CD4-positive, alpha-beta T cell treated with Interleukin-4 for 1 hour (primary cell): Measurements from ENCODE around the gene PTPRG.
A peak's percentile ranks its signal among the peaks of the same experiment; 100 is the strongest.

Source experiments
- DNase-seq, 2 donors: peaks; one replicate each; pipeline ENCODE4 v3.0.0-alpha.2; 2020 to 2022

The PTPRG gene

DNA sequence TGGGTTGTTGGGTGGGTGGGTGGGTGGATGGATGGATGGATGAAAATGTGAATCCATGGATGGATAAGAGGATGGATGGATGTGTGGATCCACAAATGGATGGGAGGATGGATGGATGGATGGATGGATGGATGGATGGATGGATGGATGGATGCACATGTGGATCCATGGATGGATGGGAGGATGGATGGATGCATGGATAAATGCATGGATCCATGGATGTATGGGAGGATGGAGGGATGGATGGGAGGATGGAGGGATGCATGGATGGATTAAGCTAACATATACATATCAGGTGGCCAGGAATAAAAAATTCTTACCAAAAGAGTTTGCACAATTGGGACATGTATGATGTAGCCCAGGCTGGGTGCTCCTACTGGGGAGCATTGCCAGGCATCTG lies 616.7 kb downstream of the PTPRG start:
- no peak for DNase-seq

DNA sequence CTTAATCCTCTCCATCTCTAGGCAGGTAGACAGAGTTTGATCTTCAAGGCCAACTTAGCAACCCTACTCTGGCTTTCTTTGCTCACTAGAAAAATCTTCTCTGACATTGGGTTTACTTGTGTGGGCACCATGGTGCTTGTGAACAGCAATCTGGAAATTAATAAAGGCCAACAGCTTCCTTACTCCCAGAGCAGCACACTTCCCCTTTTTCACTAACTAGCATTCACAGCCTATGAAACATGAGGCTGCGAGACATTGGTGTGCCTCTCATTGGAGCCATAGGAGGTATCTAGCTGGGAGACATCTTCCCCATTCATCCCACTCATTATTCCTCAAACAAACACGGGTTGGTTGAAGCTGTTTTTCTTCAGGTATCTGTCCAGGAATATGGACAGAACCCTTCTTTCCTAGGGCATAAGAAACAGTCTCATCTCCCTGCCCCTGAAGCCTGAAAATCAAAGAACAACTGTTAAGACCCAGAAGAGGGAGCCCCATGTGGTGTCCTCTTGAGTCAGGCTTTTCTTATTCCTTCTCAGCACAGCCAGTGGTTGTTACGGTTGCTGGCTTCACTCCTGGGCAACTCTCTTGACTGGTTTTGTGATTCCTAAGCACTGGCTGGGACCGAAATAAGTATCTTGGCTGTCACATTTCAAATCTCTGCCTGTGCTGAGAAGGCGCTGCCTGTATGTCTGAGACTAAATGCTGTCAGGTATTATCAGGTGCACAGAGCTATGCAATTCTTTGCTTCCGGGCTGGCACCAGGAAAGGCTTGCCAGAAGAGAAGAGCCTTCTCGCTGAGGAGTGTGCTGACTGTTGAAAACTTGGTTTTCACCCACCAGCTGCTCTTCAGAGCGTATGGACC lies 617.6 kb downstream of the PTPRG start:
- no peak for DNase-seq

DNA sequence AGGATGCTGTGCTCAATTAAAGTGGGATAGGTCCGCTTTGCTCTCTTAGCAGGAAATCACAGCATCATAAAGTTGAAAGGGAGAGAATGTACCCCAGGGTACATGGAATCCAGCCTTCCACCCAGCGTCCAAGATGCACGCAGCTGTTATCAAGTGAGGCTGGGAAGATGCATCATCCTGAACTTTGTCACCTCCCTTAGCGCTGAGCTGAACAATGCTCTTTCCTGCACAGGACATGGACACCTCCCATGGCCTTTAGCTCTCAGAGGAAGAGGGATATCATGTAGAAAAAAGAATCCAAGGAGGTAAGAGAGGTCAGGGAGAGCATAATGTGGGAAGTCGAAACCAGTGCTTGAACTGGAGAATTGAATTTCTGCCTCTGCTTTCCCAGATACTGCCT lies 619.1 kb downstream of the PTPRG start:
- DNase-seq = no peak

DNA sequence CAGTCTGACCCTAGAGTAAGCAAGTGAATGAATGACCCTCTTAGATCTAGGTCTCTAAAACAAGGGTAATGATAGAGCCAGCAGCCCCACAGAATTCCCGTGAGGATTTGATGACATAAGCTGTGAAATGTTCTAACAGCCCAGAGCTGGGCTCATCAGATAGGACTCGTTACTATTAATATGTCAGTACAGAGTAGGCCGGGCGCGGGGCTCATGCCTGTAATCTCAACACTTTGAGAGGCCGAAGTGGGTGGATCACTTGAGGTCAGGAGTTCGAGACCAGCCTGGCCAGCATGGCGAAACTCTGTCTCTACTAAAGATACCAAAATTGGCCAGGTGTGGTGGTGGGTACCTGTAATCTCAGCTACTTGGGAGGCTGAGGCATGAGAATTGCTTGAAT lies 621.7 kb downstream of the PTPRG start:
- DNase-seq = no peak

DNA sequence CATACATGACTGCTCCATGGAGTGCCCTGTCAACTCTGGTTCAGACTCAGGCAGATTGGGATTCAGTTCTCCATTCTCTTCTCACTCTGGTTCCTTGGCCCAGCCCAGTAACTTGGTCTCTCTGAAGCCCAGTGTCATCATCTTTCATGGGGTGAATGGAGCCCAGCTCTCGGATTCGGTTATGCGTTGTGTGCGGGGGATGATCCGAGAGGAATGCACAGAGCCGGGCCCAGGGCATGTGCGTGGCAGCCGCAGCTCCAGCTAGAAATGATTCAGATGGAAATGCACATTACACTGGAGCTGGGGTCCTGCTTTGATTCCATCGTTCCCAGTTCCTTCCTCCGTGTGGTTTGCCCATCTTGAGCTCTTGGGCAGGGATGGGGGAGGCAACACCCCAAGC lies 622.6 kb downstream of the PTPRG start:
- DNase-seq = no peak

DNA sequence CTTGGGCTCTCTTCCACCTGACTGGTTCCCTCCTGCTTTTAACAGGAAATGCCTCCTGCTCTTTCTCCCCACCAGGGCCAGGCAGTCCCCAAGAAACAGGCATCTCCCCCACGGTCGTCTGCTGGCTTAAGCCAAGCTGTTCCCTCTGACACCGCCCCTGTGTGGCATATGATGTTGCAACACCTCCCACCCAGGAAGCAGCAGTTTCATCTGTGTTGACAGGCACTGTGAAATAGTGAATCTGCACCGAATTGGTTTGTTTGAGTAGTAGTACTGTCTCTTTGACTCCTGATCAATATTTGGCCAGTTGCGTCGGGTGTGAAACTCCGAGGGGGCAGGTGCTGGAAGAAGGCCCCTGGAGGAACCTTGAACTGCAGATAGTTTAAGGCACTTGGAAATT lies 623.2 kb downstream of the PTPRG start:
- no peak for DNase-seq

DNA sequence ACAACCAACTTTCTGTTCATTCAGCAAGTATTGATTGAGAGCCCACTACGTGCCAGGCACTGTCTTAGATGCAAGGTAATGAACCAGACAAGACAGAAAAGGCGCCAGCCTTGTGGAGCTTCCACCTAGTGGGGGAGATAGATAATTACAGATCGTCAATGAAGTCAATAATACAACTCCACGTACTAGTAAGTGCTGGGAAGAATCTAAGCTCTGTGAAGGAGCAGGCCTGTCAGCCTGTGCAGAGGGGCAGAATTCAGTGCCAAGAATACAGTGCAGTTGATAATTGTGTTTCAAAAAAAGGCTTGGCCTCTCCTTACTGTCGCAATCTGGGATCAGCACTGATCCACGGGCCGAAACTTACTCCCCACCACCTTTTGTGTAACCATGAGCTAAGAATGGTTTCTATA lies 625.7 kb downstream of the PTPRG start:
- no peak for DNase-seq

DNA sequence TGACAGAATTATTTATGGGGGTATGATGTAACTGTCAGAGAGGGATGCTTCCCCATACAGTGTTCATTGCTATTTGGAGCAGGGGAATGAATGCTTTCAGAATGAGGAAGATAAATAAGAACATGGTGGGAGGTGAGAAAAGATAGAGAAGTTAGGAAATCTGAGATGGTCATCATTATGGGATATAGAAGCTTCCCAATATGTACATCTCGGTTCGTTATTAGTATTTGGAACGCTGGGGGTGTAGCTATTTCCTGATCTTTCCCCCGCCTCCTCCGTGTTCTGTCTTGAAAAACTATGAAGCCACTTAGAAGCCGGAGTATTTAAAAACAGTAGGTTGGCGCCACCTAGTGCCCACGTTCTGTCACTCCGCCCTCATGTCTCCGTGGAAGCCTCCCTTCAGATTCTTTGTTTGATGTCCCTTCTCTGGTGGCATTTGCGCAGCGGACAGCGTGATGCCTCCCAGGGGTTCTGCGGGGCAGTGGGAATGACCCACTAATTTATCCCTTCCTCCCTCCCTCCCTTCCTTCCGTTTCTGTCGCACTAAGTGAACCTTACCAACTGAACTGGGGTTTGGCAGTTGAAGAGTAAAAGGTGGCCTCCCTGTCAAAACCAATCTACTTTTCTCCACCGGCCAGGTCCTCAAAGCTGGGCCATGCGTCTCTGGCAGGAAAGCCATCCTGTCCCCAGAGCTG lies 627.5 kb downstream of the PTPRG start:
- DNase-seq = peak; percentile 55 to 58

DNA sequence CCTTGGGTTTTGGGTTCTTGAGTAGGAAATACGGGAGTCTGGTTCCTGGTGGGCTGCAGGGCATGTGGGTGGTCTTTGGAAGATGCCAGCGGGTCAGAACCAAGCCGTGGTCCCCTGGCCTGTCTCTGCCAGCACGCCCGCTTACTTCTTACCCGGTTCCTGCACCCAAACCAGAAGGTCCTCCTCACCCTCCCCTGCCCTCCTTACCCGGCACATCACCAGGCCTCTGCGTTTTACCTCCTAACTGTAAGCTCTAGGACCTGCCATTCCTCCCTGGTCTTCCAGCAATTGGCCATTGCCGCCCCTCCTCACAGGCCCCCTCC lies 628.0 kb downstream of the PTPRG start:
- DNase-seq = no peak

DNA sequence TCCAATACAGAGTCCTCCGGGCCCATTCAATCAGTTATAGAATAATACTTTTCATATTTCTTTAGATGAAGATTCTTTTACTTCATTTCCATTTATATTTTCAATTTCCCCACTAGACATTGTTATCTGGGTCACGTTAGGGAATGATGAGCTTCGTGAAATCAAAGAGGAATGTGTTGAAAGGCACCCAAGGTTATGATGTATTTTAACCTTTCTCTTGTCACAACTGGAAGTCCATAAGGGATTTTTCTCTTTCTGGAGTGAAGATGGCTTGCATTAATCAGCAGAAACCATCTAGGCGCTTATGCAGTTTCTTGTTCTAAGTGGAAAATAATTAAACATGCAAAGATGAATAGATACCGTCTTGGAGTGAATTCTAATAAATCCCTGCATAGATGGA lies 631.5 kb downstream of the PTPRG start:
- DNase-seq = no peak

DNA sequence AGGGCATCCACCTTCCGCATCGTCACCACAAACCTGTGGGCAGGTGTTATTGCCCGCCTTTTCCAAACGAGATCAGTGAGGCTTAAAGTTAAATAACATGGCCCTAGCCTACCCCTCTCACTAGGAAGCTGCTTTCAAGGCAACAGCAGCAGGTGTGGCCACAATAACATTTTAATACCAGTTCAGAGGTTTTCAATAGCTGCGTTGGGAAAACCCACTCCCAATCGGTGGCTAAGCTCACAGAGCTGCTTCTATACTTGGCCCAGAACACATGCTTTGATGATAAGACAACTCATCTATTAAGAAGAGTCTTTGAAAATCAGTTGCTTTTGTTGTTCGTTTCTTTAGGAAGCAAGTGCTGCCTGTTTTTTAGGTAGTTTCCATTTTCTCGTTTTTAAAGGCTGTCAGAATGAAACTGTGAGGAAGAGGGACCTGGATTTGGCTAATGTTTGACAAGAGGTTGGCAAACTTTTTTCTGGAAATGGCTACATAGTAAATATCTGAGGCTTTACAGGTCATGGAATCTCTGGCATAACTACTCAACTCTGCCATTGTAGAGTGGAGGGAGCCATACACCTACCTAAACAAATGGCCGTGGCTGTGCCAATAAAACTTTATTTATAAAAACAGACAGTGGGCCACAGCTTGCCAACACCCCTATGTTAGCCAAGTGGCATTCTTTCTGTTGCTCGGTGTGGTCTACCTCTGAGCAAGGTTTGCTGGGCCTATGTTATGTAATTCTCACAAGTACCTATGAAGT lies 632.4 kb downstream of the PTPRG start:
- no peak for DNase-seq

DNA sequence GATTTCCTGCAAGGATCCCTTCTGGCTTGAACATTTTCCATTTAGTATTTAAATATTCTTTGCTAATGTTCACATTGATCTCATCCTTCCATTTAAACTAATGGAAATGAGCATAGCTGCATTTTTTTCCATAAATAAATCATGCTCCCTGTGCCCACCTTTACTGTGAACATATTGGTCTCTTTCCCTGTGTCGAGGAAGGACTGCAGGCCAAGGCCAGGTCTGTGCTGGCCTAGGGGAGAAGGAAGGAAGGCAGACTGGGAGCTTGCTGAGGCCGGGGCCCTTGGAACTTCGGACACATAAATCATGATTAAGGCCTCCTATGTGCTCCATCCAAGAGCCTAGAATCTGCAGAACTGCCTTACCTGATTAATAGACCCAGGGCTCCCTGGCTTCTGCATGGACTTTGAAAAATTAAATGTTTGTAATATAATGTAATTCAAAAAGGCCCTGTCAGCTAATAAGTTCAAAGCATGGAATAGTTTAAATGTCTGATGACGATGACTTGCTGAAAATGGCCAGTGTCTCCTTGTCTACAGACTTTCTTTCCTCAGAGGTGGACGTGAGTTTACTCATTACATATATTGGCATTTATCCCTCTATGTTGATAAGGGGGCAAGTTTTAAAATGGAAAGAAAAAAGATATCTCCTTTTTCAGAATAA lies 636.1 kb downstream of the PTPRG start:
- DNase-seq = no peak

DNA sequence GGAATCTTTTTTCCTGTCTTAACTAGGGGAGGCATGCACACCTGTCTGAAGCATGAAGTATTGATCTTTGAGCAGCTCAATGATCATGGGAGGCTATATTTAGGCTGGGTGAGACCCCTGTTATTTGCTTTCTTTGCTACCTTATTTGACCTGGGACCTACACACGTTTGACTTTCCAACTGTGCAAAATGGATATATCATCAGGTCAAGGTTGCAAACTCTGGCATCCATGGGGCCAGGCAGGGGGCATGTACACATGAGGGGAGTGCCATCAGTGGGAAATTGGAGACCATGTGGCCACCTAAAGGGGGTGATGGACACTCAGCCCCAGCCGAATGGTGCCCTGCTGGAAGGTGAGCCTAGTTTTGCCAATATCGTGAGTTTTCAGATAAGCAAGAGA lies 637.8 kb downstream of the PTPRG start:
- no peak for DNase-seq

DNA sequence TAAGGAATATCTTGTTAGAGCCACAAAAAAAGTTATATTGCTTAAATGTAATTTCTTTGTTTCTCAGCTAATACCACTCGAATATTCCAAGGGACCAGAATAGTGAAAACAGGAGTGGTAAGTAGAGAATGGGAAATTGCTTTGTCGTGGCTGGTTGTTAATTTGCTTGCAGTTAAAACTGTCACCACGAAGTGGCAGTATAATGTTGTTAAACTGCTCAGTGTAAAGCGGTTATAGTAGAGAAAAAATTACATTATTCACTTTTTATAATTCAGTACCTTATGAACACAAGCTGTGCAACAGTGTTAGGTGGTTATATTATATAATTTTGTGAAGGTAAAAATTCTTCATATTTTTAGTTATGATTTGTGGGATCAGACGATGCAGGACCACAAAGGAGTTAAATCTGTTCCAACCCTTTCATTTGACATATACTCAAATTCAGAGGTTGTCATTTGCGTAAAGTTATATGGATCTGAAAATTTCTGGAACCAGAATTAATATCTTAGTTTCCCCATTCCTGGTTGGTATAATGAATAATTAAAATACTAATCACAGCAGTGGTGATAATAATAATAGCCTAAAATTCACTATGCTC lies 640.2 kb downstream of the PTPRG start:
- DNase-seq = peak in 1 of 2 donors; percentile 15

DNA sequence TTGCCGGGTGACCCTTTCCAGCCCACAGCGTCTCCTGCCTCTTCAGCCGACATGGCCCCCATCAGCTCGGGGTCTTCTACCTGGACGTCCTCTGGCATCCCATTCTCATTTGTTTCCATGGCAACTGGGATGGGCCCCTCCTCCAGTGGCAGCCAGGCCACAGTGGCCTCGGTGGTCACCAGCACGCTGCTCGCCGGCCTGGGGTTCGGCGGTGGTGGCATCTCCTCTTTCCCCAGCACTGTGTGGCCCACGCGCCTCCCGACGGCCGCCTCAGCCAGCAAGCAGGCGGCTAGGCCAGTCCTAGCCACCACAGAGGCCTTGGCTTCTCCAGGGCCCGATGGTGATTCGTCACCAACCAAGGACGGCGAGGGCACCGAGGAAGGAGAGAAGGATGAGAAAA lies 641.8 kb downstream of the PTPRG start:
- DNase-seq = no peak

DNA sequence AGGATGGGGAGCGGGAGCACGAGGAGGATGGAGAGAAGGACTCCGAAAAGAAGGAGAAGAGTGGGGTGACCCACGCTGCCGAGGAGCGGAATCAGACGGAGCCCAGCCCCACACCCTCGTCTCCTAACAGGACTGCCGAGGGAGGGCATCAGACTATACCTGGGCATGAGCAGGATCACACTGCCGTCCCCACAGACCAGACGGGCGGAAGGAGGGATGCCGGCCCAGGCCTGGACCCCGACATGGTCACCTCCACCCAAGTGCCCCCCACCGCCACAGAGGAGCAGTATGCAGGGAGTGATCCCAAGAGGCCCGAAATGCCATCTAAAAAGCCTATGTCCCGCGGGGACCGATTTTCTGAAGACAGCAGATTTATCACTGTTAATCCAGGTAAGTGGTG lies 642.2 kb downstream of the PTPRG start:
- DNase-seq = no peak

DNA sequence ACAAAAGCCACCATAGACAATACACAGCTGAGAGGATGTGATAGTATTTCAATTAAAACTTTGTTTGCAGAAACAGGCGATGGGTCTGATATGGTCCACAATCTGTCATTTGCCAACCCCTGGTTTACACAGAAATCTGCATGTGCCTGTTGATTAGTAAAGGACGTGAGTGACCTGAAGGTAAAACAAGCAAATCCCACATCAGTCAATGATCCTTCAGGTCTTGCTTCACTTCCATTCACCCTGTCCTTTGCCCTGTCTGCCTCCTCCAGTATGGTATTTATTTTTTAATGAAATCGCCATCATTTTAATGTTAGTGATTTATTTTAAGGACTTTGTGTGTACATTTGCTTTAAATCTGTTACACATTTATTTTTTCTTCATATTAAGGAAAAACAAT lies 645.8 kb downstream of the PTPRG start:
- DNase-seq = no peak

DNA sequence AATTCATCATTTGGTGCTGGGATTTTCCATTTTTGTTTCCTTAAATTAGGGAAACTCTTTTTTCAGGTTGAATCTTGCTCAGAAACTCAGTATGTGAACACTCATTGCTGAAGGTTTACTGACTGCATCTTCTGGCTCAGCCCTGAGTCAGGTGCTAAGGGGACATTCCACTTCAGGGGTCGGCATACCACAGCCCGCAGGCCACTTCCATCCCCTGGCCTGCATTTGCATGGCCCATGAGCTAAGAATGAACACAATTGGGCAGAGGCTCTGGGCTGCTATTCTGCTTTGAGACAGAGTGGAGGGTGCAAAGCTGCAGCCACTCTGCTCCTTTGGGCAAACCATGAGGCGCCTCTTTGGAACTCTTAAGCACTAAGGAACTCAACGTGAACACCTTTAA lies 647.0 kb downstream of the PTPRG start:
- DNase-seq = no peak

DNA sequence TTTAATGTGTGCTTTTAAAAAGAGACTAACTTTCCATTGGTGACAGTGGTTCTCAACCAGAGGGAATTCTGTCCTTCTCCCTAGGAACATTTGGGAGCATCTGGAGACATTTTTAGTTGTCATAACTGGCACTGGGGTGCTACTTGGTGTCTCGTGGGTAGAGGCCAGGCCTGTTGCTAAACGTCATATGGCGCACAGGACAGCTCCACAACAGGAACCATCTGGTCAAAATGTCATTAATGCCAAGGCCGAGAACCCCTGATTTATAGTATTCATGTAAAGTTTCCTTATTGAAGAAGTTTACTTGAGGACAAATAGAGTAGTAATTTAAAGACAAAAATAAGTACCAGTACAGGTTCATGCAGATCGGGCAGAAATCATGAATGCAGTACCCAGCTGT lies 647.7 kb downstream of the PTPRG start:
- no peak for DNase-seq

DNA sequence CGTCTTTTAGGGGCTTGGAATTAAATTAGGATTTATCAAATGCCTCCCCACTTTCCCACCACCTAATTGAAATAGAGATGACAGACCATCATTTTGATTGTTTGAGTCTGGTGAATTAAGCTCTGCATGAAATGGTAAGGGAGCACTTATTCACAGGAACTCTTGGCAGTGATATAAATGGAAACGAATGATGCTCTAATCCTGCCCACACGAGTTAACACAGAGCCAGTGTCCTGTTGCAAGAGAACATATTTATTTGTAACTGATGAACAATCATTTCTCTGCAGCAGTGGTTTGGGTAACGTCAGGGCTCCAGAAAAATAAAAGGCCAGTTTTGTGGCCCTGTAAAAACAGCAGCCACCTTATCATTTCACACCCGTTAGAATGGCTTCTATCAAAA lies 648.6 kb downstream of the PTPRG start:
- DNase-seq = no peak

DNA sequence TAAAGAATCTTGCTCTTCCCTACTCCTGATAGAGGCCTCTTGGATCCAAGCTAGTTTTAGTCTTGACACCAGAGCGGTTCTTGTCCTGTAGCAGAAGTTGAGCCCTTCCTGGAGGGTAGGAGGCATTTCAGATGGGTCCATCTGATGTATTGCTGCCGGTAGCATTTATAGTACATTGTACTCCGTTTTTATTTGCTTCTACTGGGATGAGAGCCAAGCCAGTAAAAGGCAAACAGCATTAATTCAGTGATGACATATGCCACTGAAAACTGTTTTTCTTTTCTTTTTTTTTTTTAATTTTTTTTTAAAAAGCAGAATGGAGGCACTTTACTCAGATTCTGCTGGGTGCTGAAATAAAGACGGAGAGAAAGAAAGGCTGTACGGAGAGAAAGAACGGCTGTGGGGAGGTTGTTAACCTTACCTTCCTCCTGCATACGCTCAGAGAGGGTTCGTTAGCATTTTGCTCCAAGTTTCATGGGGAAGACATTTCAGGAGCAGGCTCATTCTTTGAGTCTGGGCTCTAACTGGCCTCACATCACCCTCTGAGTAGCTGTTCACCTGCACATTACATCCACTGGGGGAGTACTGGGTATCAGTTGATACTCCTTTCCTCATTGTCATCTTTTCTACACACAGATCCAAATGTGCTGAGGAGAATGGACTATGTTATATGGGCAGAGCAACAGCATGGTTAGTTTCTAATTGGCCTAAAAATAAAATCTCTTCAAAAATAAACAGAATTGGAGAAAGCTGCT lies 650.5 kb downstream of the PTPRG start:
- no peak for DNase-seq

DNA sequence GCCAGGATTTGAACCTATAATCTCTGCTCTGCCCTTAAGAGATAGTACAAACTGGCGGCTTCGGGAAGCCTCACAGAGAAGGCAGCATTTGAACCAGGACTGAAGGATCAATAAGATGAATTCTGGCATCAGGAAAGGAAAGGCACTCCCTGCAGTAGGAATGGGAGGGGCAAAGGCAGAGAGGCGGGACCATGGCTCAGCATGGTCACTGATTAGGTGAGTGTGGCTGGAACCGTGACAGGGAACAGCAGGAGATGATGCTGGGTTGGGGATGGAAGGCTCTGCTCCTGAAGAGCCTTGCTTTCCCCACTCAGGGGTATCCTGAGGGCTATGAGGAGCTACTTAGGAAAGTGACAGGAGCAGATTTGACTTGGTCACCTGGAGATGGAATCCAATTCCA lies 653.5 kb downstream of the PTPRG start:
- no peak for DNase-seq
